ENCODE results near the gene ATRAID.

- no peak for TF ChIP-seq CTCF (IDR thresholded peaks at IDR 0.05; ENCODE audit: insufficient read depth, low read length)
- TF ChIP-seq GABPA (IDR thresholded peaks at IDR 0.05; ENCODE audit: low read depth), result no peak
- no peak for TF ChIP-seq POLR2AphosphoS5 (IDR thresholded peaks at IDR 0.05; ENCODE audit: low read depth)
- no peak for TF ChIP-seq REST (IDR thresholded peaks at IDR 0.05; ENCODE audit: insufficient replicate concordance, low read depth)
These were observed 10.2 kb upstream of the ATRAID start for GRCh38 chr2:27201675-27202074.
